Tongue (tissue), 2 donors: ENCODE measurements around the gene CELF5. TPM values are rescaled to one million over a fixed set of nuclear protein-coding genes. Genes with fewer than 3 reads are reported as not detected.
"Not testable (repeated sequence)": the region's sequence is repeated elsewhere in the genome, so short reads cannot be mapped to it uniquely, and the experiment has no call there.

Experiments used
- DNase-seq: peaks from one replicate; pipeline ENCODE4 v3.0.0-alpha.2; 2015
- total RNA-seq: library from RNA; depleted of rRNA; stranded (reverse); fragments of >200 nt; gene quantifications from one replicate; pipeline ENCODE4 v1.2.3, GENCODE V29; 2014

The CELF5 gene
- total RNA-seq, 1 donor from 2014 or later, result 0.10 TPM

- no peak for DNase-seq
Measured at GRCh38 chr19:3207461-3208242, 16.8 kb upstream of the CELF5 start.

- no peak for DNase-seq
Measured at GRCh38 chr19:3208317-3209207, 15.9 kb upstream of the CELF5 start.

GRCh38 chr19:3210347-3211017 lies 14.0 kb upstream of the CELF5 start:
- peak; percentile 28 for DNase-seq

GRCh38 chr19:3211191-3211590 lies 13.3 kb upstream of the CELF5 start:
- no peak for DNase-seq

GRCh38 chr19:3213159-3213558 lies 11.3 kb upstream of the CELF5 start:
- DNase-seq, result no peak

GRCh38 chr19:3216874-3217273 lies 7.6 kb upstream of the CELF5 start:
- no peak for DNase-seq

- DNase-seq, result no peak
Measured at GRCh38 chr19:3220576-3220975, 3.9 kb upstream of the CELF5 start.

GRCh38 chr19:3221576-3221975 lies 2.9 kb upstream of the CELF5 start:
- DNase-seq, result not testable (repeated sequence)

GRCh38 chr19:3222709-3223108 lies 1.8 kb upstream of the CELF5 start:
- DNase-seq, result no peak

GRCh38 chr19:3225169-3225485 lies 666 bp downstream of the CELF5 start:
- no peak for DNase-seq

- DNase-seq, result no peak
Measured at GRCh38 chr19:3225677-3226093, 1.2 kb downstream of the CELF5 start.

GRCh38 chr19:3227054-3227626 lies 2.7 kb downstream of the CELF5 start:
- no peak for DNase-seq

- no peak for DNase-seq
Measured at GRCh38 chr19:3229346-3229743, 4.9 kb downstream of the CELF5 start.

GRCh38 chr19:3229888-3230496 lies 5.5 kb downstream of the CELF5 start:
- no peak for DNase-seq

- DNase-seq, result no peak
Measured at GRCh38 chr19:3231288-3231687, 6.8 kb downstream of the CELF5 start.

GRCh38 chr19:3233116-3233515 lies 8.7 kb downstream of the CELF5 start:
- DNase-seq, result no peak

GRCh38 chr19:3233831-3234230 lies 9.4 kb downstream of the CELF5 start:
- DNase-seq, result no peak

GRCh38 chr19:3234800-3235199 lies 10.3 kb downstream of the CELF5 start:
- DNase-seq, result no peak

- DNase-seq, result not testable (repeated sequence)
Measured at GRCh38 chr19:3235604-3236003, 11.1 kb downstream of the CELF5 start.

GRCh38 chr19:3236272-3236671 lies 11.8 kb downstream of the CELF5 start:
- no peak for DNase-seq

GRCh38 chr19:3238066-3238561 lies 13.7 kb downstream of the CELF5 start:
- no peak for DNase-seq

GRCh38 chr19:3239367-3239766 lies 14.9 kb downstream of the CELF5 start:
- DNase-seq, result no peak
